ENCODE data around the gene PLXND1.

PLXND1 gene

DNA sequence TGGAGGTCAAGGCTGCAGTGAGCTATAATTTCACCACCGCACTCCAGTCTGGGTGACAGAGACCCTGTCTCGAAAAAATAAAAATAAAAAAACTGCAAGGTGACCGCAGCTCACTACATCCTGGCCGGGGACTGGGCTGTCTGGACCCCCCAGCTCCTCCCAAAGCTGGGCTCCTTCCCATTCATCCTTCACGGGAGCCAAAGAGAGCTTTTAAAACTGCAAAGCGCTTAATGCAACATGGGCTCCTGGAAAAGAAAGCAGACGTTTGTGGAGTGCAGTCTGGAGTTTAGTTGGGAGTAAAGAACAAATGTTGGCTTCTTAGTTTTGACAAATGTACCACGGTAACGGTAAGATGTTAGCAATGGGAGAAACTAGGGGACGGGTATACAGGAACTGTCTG lies 12.1 kb downstream of the PLXND1 start:
- TF ChIP-seq MYC (IDR thresholded peaks at IDR 0.05; ENCODE audit: low read depth, low read length) (no peak), POLR2A (IDR thresholded peaks at IDR 0.05; ENCODE audit: extremely low read depth, insufficient read length) (no peak), CTCF (IDR thresholded peaks at IDR 0.05; ENCODE audit: low read depth, low read length) (no peak), MAX (IDR thresholded peaks at IDR 0.05; ENCODE audit: low read depth, low read length) (no peak)
- peak overlapping the region; percentile 29 for H3K4me3 ChIP-seq (ENCODE audit: low read depth, low read length)
- no peak for DNase-seq (ENCODE audit: low read depth)

DNA sequence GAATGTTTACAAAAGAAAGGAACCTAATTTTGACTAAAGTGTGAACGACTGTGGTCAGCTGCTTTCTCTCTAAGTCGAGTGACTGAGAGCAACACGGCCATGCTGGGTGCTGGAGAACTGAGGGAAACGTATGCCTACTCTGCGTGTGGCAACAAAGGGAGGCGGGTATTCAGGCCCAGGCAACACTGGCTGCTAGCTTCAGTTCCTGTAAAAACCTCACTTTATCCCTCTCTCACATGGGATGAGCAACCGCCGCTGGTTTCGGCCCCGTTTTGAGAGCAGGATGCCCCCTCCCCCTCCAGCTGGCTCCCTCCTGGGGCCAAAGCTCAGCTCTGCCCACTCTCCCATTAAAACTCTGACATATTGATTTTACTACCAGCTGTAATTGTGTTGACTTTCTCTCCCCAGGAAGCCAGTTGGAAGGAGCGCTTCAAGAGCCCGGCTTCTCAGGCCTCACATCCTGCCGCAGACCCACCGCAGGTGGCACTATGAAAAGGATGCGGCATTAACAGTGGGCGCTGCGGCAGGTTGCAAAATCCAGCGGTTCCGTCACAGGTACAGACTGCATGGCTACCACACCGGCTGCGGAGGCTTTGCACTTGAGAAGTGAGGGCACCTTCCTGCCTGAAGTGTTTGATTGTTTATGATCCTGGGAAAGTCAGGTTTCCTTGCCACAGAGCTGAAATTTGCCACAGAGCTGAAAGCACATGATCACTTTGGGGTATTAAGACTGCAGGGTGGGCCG lies 12.7 kb downstream of the PLXND1 start:
- TF ChIP-seq MAX (IDR thresholded peaks at IDR 0.05; ENCODE audit: low read depth, low read length) (peak; percentile 78), CTCF (IDR thresholded peaks at IDR 0.05; ENCODE audit: low read depth, low read length) (no peak), POLR2A (IDR thresholded peaks at IDR 0.05; ENCODE audit: extremely low read depth, insufficient read length) (no peak), MYC (IDR thresholded peaks at IDR 0.05; ENCODE audit: low read depth, low read length) (peak; percentile 55; the same call in 1 of the 2 replicates)
- peak overlapping the region; percentile 47 for H3K4me3 ChIP-seq (ENCODE audit: low read depth, low read length)
- peak; percentile 97 for DNase-seq (ENCODE audit: low read depth)

GRCh38 chr3:129593230-129593594 lies 13.3 kb downstream of the PLXND1 start:
- TF ChIP-seq MYC (IDR thresholded peaks at IDR 0.05; ENCODE audit: low read depth, low read length), result no peak
- peak; percentile 22 for TF ChIP-seq CTCF (IDR thresholded peaks at IDR 0.05; ENCODE audit: low read depth, low read length)
- H3K4me3 ChIP-seq (ENCODE audit: low read depth, low read length), result peak overlapping the region; percentile 47

DNA sequence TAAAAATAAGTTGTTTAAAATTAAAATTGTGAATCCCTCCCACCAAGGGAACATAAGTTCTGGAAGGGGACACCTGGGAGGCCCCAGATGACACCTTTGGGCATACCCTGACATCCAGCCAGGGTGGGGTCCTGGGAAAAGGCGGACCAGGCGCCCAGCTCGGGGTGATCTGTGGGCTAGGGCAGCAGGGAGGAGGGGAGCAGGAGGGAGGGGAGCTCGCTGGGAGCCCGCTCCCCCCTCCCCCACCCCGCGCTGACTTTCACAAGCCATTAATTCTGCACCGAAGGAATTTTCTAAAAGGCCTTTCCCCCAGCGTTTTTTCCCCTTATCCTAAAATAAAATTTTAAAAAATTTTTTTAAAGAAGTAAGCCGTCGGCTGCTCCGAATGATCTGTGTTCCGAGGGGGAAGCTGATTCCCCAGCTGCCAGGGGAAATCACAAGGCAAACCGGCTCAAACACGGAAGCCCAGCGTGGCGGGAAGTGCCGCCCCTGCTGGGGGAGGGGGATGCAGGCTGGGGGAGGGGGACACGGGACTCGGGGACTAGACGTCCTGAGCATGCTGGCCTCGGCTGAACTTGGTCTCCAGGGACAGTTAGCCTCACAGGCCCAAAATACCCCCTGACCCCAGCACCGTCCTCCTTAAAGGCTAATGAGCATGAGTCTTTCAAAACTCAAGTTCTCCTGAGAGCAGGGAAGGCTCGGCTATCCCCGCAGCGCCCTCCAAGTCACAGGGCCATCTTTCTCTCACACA lies 13.9 kb downstream of the PLXND1 start:
- TF ChIP-seq CTCF (IDR thresholded peaks at IDR 0.05; ENCODE audit: low read depth, low read length) (no peak), POLR2A (IDR thresholded peaks at IDR 0.05; ENCODE audit: extremely low read depth, insufficient read length) (no peak), MAX (IDR thresholded peaks at IDR 0.05; ENCODE audit: low read depth, low read length) (peak; percentile 42; the same call in 1 of the 2 replicates), MYC (IDR thresholded peaks at IDR 0.05; ENCODE audit: low read depth, low read length) (peak; percentile 73; the same call in 1 of the 2 replicates)
- peak overlapping the region; percentile 47 for H3K4me3 ChIP-seq (ENCODE audit: low read depth, low read length)
- peak; percentile 92 for DNase-seq (ENCODE audit: low read depth)

More at GRCh38 chr3:129593230-129593594, 13.3 kb downstream of the PLXND1 start:
- DNase-seq (ENCODE audit: low read depth), result no peak

- DNase-seq (ENCODE audit: low read depth), result no peak
- TF ChIP-seq CTCF (IDR thresholded peaks at IDR 0.05; ENCODE audit: low read depth, low read length) (no peak), POLR2A (IDR thresholded peaks at IDR 0.05; ENCODE audit: extremely low read depth, insufficient read length) (no peak), MYC (IDR thresholded peaks at IDR 0.05; ENCODE audit: low read depth, low read length) (no peak), MAX (IDR thresholded peaks at IDR 0.05; ENCODE audit: low read depth, low read length) (no peak)
- peak overlapping the region; percentile 47 for H3K4me3 ChIP-seq (ENCODE audit: low read depth, low read length)
These were observed 14.5 kb downstream of the PLXND1 start for GRCh38 chr3:129591932-129592331.

Data from NB4 (cell line).